HTERT RPE-1 (cell line): ENCODE measurements around the gene ISM2.

Experiments used
- in situ Hi-C: fragments of 300-500 bp; cut with MboI; formaldehyde crosslinking; loops from 4 replicates; pipeline ENCODE4 v1.14.3; 2020; ENCODE audit warnings: low sequenced_read_pairs

The ISM2 gene

DNA sequence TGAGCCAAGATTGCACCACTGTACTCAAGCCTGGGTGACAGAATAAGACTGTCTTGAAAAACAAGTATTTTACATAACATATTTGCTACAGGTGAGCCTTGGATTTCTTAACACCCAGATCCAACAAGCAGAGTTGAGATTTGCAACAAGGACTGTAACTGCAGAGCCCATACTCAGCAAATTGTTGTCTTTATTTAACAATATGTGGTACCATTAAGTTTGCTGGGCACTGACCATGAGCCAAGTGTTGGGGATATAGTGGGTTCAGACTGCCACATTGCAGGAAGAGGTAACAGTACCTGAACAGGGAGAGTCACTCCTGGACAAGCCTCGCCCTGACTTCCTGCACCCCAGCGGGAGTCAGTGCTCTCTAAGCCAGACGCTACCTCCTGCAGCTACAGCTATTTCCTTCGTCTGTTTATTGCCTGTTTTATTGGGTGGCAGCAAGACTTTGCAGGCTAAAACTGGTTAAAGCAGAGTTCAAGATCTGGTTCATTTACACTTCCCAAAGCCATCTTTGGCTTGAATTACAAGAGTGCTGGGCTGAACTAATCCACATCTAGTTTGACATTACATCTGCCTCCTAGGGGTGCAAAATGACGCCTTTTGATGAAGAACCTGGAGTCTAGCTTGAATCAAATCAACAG, 28.3 kb downstream of the ISM2 start:
- in situ Hi-C loops = no loop called here

- in situ Hi-C loops = no loop called here
Observed at GRCh38 chr14:77469539-77469938, 29.1 kb downstream of the ISM2 start.

DNA sequence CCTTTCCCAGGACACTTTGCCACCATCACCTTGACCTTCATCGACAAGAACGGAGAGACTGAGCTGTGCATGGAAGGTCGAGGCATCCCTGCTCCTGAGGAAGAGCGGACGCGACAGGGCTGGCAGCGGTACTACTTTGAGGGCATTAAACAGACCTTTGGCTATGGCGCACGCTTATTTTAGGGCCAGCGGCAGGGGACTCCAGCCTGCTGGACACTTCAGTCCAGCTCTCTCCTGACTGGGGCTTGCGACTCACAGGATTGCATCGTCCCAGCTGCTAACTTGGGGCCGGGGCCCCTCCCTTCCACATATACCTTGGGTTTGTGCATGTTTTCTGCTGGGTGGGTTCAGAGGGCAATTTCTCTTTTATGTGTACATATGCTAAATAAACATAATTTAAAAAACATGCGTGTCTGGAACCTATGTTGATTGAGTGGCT, 29.5 kb downstream of the ISM2 start:
- in situ Hi-C loops = no loop called here

GRCh38 chr14:77467801-77468200, 30.8 kb downstream of the ISM2 start:
- in situ Hi-C loops = no loop called here

GRCh38 chr14:77459072-77459723, 39.4 kb downstream of the ISM2 start:
- in situ Hi-C loops = no loop called here

- in situ Hi-C loops = no loop called here
Observed at GRCh38 chr14:77458249-77458950, 40.2 kb downstream of the ISM2 start.

DNA sequence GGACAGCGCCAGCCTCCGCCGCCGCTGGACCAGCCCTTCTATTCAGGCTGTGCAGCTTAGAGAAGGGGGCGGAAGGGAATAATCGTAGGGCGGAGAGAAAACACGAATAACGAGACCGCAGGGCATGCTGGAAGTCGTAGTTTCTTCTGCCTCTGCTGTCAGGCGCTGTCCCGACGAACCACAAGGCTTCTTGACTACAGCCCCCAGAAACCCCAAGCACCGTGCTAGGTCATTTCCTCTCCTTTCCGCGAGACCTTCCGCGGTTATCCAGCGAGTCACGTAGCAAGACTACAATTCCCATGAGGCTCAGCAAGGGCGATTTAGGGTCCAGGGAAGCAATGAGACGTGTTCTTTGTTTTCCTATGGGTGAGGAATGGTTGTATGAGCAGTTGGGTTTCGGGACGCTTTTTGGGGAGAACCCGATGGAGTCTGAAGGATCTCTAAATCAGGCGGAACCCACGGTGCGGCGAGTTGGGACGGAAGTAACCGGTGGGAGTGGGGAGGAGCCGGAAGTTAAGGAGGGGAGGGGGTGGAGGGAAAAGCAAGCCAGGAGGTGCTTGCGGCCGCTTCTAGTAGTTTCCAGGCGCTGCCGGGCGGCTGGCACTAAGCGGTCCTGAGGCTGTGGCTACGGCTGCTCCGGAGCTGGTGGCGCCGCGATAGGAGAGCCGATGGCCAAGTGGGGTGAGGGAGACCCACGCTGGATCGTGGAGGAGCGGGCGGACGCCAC, 40.9 kb downstream of the ISM2 start, which contains the start of the genes AHSA1 and VIPAS39:
TSS of gene AHSA1 (plus strand) at position 572 of the 727 bp plus-strand sequence. CDS start at position 669, 97 bp downstream.
TSS of gene VIPAS39 (minus strand) at position 80 of the 727 bp plus-strand sequence. CDS start 3,499 bp downstream, outside the sequence.
- in situ Hi-C loops = no loop called here

DNA sequence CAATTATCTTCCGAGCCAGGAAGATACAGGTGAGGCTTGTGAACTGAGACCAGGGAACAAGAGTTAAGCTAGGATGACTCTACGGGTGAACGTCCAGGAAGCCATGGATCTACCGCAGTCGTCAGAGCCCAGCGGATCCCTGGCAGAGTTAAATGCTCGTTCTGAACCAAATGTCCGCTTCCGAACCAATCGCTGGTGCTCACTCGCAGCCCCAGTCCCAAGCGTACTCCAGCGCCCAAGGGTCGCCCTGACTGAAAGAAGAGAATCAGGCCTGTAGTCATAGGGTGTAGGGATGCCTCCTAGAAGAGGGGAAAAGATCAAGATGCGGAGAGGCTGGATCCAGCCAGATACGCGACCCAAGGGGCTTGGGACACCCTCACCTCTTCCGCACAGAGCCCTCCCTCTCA, 41.5 kb downstream of the ISM2 start:
- in situ Hi-C loops = no loop called here

GRCh38 chr14:77455966-77456640, 42.5 kb downstream of the ISM2 start:
- in situ Hi-C loops = no loop called here

GRCh38 chr14:77442196-77442595, 56.4 kb downstream of the ISM2 start:
- in situ Hi-C loops = no loop called here

DNA sequence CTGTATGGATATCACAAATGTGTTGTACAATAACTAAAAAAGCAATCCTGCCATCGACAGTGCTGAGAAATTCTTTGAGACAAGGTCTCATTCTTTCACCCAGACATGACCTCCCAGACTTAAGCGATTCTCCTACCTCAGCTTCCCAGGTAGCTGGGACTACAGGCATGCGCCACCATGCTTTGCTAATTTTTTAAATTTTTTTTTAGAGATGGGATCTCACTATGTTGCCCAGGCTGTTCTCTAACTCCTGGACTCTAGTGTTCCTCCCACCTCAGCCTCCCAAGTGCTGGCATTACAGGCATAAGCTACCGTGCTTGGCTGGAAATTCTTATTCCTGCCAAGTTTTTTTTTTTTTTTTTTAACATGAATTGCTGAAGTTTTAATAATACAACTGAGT, 58.8 kb downstream of the ISM2 start:
- in situ Hi-C loops = no loop called here

DNA sequence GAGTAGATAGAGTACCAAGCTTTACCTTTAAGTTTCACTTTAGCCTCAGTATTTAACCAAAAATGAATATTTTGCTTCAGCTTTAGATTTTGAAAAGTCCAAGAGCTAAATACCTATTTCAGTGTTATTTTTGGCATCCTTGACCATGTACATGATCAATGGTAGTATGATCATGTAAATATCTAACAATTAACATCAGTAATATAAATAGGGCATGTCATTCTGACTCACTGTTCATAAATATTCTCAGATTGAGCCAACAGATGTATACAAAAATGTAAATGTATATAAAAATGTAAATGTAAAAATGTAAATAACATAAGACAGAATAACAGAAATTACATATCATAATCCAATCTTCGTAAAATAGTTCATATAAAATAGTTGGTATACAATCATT, 60.0 kb downstream of the ISM2 start:
- in situ Hi-C loops = no loop called here

DNA sequence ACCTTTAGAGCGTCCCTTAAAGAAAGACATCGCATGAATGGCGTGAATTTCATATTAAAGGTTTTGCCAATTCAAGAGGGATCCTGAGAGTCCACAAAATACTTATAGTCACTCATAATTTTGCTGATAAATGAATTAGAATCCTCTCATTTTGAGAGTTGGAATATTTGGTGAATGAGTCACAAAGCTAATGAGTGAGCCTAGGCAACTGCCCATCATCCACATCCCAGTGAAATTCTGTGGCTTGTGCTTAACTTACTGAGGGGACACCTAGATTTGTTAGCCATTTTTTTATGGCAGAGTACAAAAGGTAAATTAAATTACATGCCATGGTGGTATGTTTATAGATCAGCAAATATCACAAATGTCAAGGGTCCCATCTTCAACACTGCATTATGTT, 62.6 kb downstream of the ISM2 start:
- in situ Hi-C loops = no loop called here

DNA sequence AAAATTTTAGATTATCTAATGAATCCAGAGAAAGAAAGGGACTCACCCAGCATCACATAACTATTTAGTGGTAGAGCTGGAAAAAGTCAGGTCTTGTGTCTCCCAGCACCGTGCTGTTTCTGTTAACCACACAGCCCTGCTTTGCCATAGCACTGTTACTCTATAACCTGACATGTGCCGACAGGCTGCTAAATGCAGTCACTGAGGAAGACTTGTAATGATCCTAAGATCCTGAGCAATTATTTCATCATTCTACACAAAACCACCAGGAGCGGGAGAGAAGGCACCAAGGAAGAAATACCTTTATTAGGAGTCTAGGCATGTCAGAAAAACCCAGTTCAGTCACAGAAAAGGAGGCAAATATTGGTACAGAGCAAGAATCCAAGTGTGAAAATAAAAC, 72.2 kb downstream of the ISM2 start:
- in situ Hi-C loops = no loop called here

GRCh38 chr14:77424862-77425261, 73.8 kb downstream of the ISM2 start:
- in situ Hi-C loops = no loop called here
